HG03135 (cell line): ENCODE data around the gene NT5DC4.
"Not testable (repeated sequence)": the region's sequence is repeated elsewhere in the genome, so short reads cannot be mapped to it uniquely, and the experiment has no call there.

Experiments used
- ATAC-seq: cut with Tn5 transposase; IDR thresholded peaks from one replicate; pipeline ENCODE4 v1.9.1; 2021; ENCODE audit warnings: mild to moderate bottlenecking, moderate library complexity; ENCODE audit not compliant: unreplicated experiment

NT5DC4 gene

DNA sequence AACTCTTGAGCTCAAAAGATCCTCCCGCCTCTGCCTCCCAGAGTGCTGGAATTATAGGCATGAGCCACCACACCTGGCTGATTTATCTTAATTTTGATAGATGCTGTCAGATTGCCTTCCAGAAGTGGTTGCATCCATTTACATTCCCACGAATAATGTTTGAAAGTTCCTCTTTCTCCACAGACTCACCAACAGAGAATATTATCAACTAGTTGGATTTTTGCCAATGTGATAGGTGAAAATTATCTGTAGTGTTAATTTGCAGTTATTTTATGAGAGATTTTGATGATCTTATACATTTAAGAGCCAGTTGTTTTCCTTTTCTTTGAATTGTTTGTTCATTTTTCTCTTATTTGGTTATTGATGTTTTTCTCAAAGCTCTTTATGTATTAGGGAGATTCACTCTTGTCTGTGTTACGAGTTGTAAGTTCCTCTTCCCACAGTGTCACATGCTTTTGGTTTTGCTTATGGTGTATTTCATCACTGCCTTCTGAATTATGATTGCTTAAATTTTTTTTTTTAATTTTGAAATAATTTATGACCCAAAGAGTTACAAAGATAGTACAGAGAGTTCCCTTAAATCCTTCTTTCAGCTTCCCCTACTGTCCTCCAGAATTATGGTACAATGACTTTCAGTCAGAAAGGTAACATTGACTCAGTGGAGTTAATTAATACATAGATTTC is 20.7 kb upstream of the NT5DC4 start:
- ATAC-seq, result no peak

DNA sequence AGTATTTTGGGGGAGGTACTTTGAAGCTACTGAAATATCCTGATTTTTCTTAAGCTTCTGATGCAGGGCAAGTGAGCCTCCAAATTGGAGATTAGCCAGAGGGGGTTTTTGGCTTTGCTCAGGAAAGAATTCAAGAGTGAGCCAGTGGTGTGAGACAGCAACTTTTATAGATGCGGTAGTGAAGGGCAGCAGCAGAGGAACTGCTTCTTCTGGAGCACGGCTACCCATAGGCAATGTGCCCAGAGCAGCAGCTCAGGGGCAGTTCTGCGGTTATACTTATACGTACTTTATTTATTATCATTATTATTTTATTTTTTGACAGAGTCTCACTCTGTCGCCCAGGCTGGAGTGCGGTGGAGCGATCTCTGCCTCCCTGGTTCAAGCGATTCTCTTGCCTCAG is 19.8 kb upstream of the NT5DC4 start:
- no peak for ATAC-seq

DNA sequence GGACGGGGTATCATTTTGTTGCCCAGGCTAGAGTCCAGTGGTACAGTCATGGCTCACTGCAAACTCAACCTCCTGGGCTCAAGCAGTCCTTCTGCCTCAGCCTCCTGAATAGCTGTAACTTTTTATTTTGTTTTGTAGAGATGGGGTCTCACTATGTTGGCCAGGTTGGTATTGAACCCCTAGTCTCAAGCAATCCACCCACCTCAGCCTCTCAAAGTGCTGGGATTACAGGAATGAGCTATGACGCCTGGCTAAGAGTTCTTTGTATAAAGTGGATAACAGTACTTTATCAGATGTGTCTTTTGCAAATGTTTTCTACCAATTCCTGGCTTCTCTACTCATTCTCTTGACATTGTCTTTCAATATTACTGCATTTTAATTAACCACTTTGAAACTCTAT is 17.1 kb upstream of the NT5DC4 start:
- ATAC-seq, result no peak

DNA sequence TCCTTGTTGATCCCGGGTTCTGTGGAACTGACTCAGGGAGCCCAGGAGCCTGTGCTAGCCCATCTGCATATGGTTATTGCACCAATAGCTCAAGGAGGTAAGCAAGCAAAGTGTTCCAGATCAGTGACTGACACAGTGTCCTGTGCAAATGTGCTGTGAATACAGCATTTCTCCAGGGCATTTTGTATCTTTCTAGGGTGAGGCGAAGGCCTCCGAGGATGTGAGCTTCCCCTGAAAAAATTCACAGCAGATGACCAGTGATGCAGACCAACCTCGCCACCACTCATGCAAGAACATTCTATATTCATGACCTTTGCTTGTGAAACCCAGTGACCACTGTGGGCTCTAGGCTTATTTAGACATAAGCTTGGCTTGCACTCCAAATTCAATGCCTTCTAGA is 15.2 kb upstream of the NT5DC4 start:
- ATAC-seq, result no peak

DNA sequence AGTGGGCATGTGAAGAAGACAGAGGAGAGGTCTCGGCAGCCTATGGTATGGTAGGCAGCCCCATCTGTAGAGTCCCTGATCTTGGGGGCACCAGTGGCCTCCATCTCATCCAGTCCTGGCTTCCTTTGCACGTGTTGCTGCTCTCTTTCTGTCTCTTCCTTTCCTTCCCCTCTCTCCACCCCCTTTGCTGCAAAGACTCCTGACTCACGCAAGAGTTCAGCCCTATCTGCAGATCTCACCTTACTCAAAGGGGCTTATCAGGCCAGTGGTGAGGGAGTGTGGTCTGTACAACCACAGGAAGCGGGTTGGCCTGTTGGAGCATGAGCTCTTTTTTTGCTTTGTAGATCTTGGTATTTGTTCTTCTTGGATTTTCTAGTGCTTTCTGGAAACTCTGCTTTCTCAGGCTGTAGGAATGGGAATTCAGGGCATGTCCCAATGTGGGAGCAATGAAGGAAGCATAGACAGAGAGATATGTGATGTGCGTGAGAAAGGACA is 14.6 kb upstream of the NT5DC4 start:
- no peak for ATAC-seq

DNA sequence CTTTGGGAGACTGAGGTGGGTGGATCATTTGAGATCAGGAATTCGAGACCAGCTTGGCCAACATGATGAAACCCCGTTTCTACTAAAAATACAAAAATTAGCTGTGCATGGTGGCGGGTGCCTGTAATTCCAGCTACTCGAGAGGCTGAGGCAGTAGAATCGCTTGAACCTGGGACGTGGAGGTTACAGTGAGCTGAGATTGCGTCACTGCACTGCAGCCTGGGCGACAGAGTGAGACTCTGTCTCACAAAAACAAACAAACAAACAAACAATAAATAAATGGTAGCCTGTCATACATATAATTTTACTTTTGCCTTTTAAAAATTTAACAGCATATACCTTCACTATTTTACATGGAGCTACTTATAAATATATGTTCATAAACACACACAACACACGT is 13.9 kb upstream of the NT5DC4 start:
- not testable (repeated sequence) for ATAC-seq

DNA sequence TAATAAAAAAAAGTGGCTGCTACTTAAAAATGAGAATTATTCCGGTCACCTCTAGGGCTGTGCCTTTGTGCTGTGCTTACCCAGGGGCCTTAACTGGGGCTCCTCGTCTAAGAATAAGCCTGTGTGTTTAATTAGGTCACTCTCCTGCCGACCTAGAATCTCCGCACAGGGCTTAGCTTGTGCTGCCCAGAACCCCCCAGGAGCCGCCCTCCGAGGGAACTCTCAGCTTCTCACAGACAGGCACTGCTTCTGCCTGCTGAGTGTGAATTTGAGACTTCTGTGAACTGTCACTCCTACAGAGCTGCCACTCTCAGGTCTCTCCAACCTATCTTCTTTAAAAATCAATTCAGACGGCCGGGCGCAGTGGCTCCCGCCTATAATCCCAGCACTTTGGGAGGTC is 11.9 kb upstream of the NT5DC4 start:
- ATAC-seq, result no peak

DNA sequence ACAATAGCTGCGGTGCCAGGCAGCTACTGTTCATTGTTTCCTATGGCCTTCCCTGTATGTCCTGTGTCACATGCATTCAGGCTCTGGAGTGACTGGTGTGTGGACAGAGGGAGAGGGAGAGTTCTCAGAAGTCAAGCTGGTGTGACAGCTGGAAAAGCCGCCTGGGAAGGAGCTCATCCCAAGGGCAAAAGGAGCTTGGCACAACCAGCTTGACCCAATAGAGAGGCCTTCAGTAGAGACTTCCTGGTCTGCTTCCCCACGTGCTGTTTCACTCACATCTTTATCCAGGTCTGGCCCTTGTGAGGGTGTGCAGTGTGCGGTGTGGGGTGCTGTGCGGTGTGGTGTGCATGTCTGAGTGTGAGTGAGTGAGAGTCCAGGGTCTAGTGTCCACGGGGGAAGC is 11.1 kb upstream of the NT5DC4 start:
- no peak for ATAC-seq

DNA sequence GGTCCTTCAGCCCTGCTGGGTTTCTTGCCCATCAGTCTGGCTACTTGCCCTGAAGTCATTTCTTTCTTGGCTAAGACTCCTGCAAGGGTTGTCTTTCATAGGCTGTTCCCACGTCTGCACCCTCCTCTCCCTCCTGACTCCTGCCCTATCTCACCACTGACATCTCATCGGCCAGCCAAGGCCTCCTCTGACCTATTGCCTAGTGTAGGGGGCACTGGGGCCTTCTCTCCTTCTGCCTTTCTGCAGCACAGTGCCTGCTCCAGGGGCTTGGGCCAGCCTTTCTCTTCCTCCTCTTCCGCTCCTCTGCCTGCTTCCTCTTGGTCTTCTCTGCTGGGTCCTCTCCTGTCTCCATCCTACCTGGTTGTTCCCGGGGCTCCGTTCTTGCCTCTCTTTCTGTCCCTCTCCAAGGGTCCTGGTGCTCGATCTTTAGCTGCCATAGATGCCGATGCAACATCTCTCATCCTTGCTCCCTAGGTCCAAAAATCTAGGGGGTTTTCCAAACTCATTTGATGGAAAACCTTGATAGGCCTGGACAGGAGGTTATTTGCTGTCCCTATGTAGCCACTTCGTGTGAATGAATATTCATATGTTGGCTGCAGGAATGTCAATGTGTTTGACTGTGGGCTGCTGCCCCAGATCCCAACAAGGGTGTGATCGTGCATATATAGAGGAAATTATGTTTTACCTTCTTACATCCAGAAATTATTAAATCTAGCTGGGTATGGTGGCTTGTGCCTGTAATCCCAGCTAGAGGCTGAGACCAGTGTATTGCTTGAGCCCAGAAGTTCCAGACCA is 9.7 kb upstream of the NT5DC4 start:
- ATAC-seq, result no peak

DNA sequence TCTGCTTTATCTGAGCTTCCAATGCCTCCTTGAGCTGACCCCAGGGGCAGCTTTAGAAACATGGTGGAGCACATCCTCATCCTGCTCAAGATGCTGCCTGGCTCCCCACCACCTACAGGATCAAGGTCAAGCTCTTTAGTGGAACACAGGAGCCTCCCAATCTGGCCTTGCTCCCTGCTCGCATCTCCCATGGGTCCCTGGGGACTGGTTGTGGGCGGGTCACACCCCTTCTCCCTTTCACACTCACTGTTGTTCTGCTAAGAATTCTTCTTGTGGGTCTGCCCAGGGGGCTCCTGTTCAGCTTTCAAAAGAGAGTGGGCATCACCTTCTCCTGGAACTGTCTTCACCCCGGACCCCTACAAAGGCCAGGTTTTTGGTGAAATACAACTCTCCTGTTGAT is 8.4 kb upstream of the NT5DC4 start:
- ATAC-seq, result no peak

DNA sequence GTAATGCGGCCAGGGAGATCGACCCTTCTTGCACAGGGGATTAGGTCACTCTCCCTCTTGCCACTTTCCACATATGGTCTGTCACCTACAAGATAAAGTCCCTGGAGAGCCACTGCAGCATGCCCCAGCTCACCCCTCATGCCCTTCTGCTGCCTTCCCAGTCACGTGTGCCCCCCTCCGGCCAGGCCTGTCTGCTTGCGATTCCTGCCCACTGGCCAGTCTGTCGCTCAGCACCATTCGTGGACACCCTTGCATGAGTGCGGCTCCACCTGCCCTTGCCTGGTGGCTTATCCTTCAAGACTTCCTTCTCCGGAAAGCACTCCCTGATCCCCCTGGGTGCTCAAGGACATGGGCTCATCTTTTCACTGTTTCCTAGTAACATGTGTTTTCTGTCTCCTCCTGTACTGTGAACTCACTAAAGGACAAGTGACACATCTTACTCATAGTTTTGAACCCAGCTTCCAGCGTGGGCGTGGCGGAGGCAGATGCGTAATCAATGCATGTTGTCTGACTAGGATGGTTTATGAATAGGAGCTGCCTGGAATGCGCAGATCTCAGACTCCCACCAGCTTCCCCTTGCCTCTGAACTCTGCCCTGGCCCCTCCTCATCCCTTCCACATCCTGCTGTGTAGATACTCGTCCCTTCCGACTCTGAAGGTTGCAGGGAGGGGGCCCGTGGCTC is 7.8 kb upstream of the NT5DC4 start:
- ATAC-seq, result no peak

DNA sequence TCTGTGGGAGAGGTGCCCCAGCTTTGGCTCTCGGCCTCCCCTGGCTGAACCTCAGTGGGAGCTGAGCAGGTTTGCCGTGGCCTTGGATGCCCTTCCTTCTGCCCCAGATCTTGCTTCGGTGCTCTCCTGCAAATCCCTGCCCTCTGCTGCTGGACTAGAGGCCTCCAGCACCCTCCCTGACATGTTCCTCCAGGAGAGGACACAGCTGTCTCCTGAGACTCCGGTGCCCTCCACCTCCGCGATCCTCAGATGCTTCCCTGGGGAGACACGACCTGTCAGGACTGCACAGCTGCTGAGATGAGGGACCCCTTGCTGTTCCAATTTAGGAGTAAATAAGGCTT is 7.3 kb upstream of the NT5DC4 start:
- ATAC-seq, result no peak

DNA sequence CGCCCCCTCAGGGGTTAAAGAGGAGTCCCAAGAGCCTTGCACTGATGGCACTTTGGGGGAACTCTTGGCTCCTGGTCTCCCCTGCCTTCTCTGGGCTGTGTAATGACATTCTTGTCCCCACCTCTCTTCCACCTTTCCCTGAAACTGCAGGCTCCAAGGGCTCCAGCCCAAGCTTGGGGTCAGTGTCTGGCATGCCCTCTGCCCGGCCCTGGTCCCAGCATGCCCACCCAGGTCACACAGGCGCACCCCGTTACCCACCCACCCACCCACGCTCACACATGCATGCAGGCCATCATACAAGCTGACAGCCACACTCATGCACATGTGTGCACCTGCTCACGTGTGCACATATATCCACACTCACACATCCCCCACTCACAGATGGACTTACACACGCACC is 6.9 kb upstream of the NT5DC4 start:
- ATAC-seq, result no peak

DNA sequence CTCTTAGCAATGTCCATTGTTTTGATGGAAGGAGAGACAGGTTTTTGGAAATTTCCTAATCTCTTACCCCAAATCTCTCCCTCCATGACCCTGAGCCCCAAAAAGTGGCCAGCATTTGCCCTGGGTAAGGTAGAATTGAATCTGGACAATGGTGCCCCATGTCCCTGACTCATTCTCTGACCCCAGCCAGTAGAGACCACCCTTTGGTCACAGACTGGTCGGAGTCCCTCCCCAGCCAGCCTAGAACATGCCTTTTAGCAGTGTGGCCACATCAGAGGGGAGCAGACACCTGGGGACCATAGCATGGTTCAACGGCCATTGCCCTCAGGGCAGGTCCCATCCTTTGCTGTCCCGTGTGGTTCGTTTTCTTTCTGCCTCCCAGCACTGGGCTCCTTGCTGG is 6.5 kb upstream of the NT5DC4 start:
- ATAC-seq, result no peak

DNA sequence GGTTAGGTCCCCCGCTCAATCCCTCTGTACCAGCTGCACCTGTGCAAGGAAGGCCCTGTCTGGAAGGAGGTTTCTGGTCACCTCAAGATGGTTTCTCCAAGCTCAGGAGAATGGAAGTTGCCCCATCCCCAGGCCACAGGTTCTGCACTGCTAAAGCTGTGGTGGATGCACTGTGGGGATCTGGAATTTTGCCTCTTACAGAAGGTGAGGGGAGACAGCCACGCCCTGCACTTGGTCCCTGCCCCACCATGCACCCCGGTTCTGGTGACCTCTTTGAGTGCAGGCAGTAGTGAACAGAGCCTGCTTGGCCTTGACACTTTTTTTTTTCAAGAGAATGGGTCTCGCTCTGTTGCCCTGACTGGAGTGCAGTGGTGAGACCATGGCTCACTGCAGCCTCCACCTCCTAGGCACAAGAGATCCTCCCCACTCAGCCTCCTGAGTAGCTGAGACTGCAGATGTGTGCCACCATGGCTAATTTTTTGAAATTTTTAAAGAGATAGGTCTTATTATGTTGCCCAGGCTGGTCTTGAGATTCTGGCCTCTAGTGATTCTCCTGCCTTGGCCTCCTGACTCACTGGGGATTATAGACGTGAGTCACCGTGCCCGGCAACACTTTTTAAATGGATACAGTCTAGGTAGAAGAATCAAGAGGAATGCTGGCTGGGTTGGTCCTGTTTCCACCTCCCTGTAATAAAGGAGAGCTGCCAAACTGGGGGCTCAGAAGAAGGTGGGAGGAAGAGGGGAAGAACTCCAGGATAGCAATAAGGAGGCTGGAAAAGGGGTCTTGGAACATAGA is 5.8 kb upstream of the NT5DC4 start:
- ATAC-seq, result no peak

DNA sequence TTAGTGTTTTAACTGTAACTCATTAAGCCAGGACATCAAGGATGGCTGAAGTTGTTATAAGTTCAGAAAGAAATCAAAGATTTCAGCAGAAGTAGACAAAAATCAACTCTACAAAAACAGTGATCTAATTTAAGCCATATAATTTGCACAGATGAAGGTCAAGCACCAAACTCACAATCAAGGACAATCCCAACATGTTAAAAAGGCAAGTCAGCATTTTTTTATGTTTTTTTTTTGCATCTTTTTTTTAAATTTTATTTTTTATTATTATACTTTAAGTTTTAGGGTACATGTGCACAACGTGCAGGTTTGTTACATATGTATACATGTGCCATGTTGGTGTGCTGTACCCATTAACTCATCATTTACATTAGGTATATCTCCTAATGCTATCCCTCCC is 4.7 kb upstream of the NT5DC4 start:
- not testable (repeated sequence) for ATAC-seq

DNA sequence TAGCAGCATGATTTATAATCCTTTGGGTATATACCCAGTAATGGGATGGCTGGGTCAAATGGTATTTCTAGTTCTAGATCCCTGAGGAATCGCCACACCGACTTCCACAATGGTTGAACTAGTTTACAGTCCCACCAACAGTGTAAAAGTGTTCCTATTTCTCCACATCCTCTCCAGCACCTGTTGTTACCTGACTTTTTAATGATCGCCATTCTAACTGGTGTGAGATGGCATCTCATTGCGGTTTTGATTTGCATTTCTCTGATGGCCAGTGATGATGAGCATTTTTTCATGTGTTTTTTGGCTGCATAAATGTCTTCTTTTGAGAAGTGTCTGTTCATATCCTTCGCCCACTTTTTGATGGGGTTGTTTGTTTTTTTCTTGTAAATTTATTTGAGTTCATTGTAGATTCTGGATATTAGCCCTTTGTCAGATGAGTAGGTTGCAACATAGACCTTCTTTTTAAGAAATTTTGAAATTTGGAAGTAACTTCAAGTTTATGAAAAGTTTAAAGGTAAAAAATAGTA is 3.9 kb upstream of the NT5DC4 start:
- not testable (repeated sequence) for ATAC-seq

DNA sequence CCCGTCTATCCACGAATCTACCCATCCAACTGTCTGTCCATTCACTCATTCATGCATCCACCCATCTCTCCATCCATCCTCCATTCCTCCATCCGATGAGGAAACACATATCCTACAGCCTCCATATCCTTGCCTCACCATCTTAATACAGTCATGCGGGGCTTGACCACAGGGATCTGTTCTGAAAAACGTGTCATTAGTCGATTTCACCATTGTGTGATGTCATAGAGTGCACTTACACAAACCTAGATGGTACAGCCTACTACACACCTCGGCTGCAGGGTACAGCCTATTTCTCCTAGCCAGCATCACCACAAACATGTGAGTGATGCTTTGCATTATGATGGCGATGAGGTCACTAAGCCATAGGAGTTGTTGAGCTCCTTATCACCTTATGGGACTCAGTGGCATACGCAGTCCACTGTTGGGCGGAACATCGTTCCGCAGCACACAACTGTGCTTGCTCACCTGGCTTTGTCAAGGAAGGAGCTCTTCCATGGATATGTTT is 1.9 kb upstream of the NT5DC4 start:
- ATAC-seq, result no peak

DNA sequence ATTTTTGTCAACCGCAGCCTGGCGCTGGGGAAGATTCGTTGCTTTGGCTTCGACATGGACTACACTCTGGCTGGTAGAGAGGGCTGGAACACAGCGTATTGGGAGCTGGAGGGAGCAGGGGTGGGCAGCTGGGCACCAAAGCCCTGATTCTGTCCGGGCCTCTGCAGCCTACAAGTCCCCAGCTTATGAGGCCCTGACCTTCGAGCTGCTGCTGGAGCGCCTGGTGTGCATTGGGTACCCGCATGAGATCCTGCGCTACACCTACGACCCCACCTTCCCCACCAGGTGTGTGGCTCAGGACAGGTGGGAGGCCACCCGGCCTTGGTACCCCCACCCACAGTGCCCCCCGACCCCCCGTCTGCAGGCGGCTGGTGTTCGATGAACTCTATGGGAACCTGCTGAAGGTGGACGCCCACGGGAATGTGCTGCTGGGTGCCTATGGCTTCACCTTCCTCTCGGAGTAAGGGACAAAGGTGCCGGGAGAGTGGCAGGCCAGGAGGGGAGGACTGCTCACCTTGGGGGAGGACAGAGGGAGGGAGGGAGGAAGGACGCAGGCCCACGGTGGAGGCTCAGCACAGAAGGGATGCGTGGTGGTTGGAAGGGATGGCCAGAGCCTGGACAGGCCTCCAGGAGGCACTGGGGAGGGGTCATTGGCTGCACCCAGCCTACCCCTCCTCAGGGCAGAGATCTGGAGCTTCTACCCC is 1.2 kb downstream of the NT5DC4 start:
- ATAC-seq, result no peak
